Fibroblast of mammary gland (primary cell): ENCODE data around the gene KRTAP11-1.

Source experiments
- DNase-seq: peaks from one replicate; pipeline ENCODE4 v3.0.0-alpha.2; 2010; ENCODE audit warnings: low read depth
- H3K4me3 ChIP-seq: 2 replicates; pipeline ENCODE4 v1.5.1; 2011; ENCODE audit warnings: low read depth, mild to moderate bottlenecking, low read length, moderate library complexity; ENCODE audit not compliant: control insufficient read depth
- CTCF ChIP-seq: conservative IDR thresholded peaks from 2 replicates; pipeline ENCODE4 v1.5.1; 2011; ENCODE audit warnings: low read depth, low read length, inconsistent platforms; ENCODE audit not compliant: control insufficient read depth, insufficient read depth

KRTAP11-1 gene

GRCh38 chr21:30881480-30881879, at the start of gene KRTAP11-1:
TSS of gene KRTAP11-1 (minus strand) at chr21:30881580. CDS start at chr21:30881524, 56 bp downstream.
- H3K4me3 ChIP-seq = no peak within 1 kb of the TSS
- TF ChIP-seq CTCF = no peak
- DNase-seq = no peak

GRCh38 chr21:30924146-30924700, 42.8 kb upstream of the KRTAP11-1 start:
- DNase-seq = no peak
- H3K4me3 ChIP-seq = no peak overlapping the region
- TF ChIP-seq CTCF = no peak

GRCh38 chr21:30921129-30921528, 39.7 kb upstream of the KRTAP11-1 start:
- H3K4me3 ChIP-seq = no peak overlapping the region
- no peak for DNase-seq
- TF ChIP-seq CTCF = no peak

- TF ChIP-seq CTCF = no peak
- no peak for DNase-seq
- H3K4me3 ChIP-seq = no peak overlapping the region
Measured at GRCh38 chr21:30917557-30917956, 36.2 kb upstream of the KRTAP11-1 start.

- H3K4me3 ChIP-seq = no peak overlapping the region
- TF ChIP-seq CTCF = no peak
- DNase-seq = no peak
Measured at GRCh38 chr21:30900881-30901280, 19.5 kb upstream of the KRTAP11-1 start.

- peak; percentile 3 for DNase-seq
- no peak overlapping the region for H3K4me3 ChIP-seq
- TF ChIP-seq CTCF = no peak
Measured at GRCh38 chr21:30882866-30883597, 1.7 kb upstream of the KRTAP11-1 start.
